B cell (primary cell): ENCODE data around the gene DDAH1. TPM values are rescaled to one million over a fixed set of nuclear protein-coding genes. Genes with fewer than 3 reads are reported as not detected.

Experiments
- ATAC-seq: fragments of 200-7000 bp; cut with Tn5 transposase; one replicate; pipeline ENCODE4 v1.10.0; 2021; ENCODE audit warnings: low read depth, mild to moderate bottlenecking, moderate number of reproducible peaks, moderate library complexity
- CTCF ChIA-PET: fragments of 350-600 bp; sonication (Branson Sonifier 250); formaldehyde crosslinking; loops from one replicate; lab custom pipeline; 2021; ENCODE audit warnings: antibody characterized with exemption, inconsistent platforms; lab: Charles Lee
- POLR2A ChIA-PET: fragments of 350-600 bp; sonication (Branson Sonifier 250); formaldehyde crosslinking; loops from one replicate; lab custom pipeline; 2021; ENCODE audit warnings: antibody characterized with exemption; lab: Charles Lee
- DNase-seq: peaks from one replicate; pipeline ENCODE4 v3.0.0; 2013
- H2AFZ ChIP-seq: 2 replicates; pipeline ENCODE4 v1.6.1; 2012; ENCODE audit warnings: mild to moderate bottlenecking, low read depth, low read length; ENCODE audit not compliant: insufficient read depth, poor library complexity, severe bottlenecking
- H3K27ac ChIP-seq, 2 donors: 1 replicate in 1 of 2; 2 replicates in 1 of 2; pipeline ENCODE4 v1.5.1; 2012 to 2013; ENCODE audit warnings: low read length in 2 of 2, mild to moderate bottlenecking in 2 of 2, moderate library complexity in 1 of 2
- H3K27me3 ChIP-seq, 4 experiments: fragments of 200-600 bp in 1 of 4; sonication (generic) in 1 of 4; replicated peaks in 1 of 4; 1 replicate in 2 of 4; 2 replicates in 2 of 4; pipeline versions ENCODE4 v1.6.1 to v1.7.0; 2013 to 2016; ENCODE audit warnings: low read length in 3 of 4, mild to moderate bottlenecking in 2 of 4, mixed read lengths in 1 of 4, moderate library complexity in 1 of 4; ENCODE audit not compliant: insufficient read depth in 4 of 4, control insufficient read depth in 3 of 4; ENCODE audit errors: control extremely low read depth in 1 of 4
- H3K36me3 ChIP-seq, 2 experiments: replicated peaks in 1 of 2; 1 replicate in 1 of 2; 2 replicates in 1 of 2; pipeline versions ENCODE4 v1.6.1 to v1.7.1; 2013; ENCODE audit warnings: low read length in 1 of 2; ENCODE audit not compliant: insufficient read depth in 2 of 2, control insufficient read depth in 1 of 2; ENCODE audit errors: control extremely low read depth in 1 of 2, extremely low read depth in 1 of 2
- H3K4me1 ChIP-seq, 2 donors: fragments of 200-600 bp in 1 of 2; sonication (generic) in 1 of 2; 1 replicate in 1 of 2; 2 replicates in 1 of 2; pipeline versions ENCODE4 v1.5.1 to v1.6.1; 2013 to 2017; ENCODE audit warnings: low read length in 2 of 2; ENCODE audit not compliant: control insufficient read depth in 2 of 2, insufficient read depth in 2 of 2
- H3K4me2 ChIP-seq: replicated peaks from 2 replicates; pipeline ENCODE3; 2012; ENCODE audit warnings: mild to moderate bottlenecking, low read depth, low read length; ENCODE audit not compliant: poor library complexity, severe bottlenecking
- H3K4me3 ChIP-seq, 5 experiments: fragments of 200-600 bp in 1 of 5; sonication (generic) in 1 of 5; 1 replicate in 3 of 5; 2 replicates in 2 of 5; pipeline versions ENCODE4 v1.5.1 to v1.7.0; 2011 to 2016; ENCODE audit warnings: low read length in 4 of 5, mild to moderate bottlenecking in 4 of 5, low read depth in 2 of 5, control low read depth in 1 of 5, moderate library complexity in 1 of 5; ENCODE audit not compliant: insufficient read depth in 1 of 5; ENCODE audit errors: control extremely low read depth in 1 of 5, extremely low read depth in 1 of 5
- H3K79me2 ChIP-seq: fragments of 200-600 bp; sonication (generic); one replicate; pipeline ENCODE4 v1.6.0; 2016; ENCODE audit warnings: low read length; ENCODE audit not compliant: control insufficient read depth, insufficient read depth
- H3K9ac ChIP-seq: fragments of 200-600 bp; sonication (generic); 2 replicates; pipeline ENCODE4 v1.6.1; 2017; ENCODE audit warnings: mild to moderate bottlenecking, low read length, moderate library complexity
- H3K9me3 ChIP-seq, 3 donors: one replicate each; pipeline versions ENCODE4 v1.6.1 to v1.7.1; 2013; ENCODE audit warnings: low read length in 2 of 3; ENCODE audit not compliant: control insufficient read depth in 2 of 3, insufficient read depth in 1 of 3; ENCODE audit errors: control extremely low read depth in 1 of 3
- H4K20me1 ChIP-seq: 2 replicates; pipeline ENCODE4 v1.6.0; 2012; ENCODE audit warnings: mild to moderate bottlenecking, low read length; ENCODE audit not compliant: insufficient read depth, control insufficient read depth, poor library complexity, severe bottlenecking
- H3K27ac Mint-ChIP-seq: one replicate; pipeline ENCODE4 v1.8.0; 2021; ENCODE audit warnings: mixed read lengths
- H3K27me3 Mint-ChIP-seq: one replicate; pipeline ENCODE4 v1.8.0; 2021; ENCODE audit warnings: mixed read lengths
- H3K4me1 Mint-ChIP-seq: one replicate; pipeline ENCODE4 v1.8.0; 2021; ENCODE audit warnings: mixed read lengths
- H3K4me3 Mint-ChIP-seq: one replicate; pipeline ENCODE4 v1.8.0; 2021; ENCODE audit warnings: mixed read lengths
- H3K9me3 Mint-ChIP-seq: one replicate; pipeline ENCODE4 v1.8.0; 2022; ENCODE audit warnings: mixed read lengths; ENCODE audit not compliant: insufficient read depth
- CTCF ChIP-seq: fragments of 200-600 bp; IDR thresholded peaks from one replicate; pipeline ENCODE4 v1.8.0; 2022; ENCODE audit warnings: antibody characterized with exemption, mild to moderate bottlenecking
- EZH2 ChIP-seq: IDR thresholded peaks from 2 replicates; pipeline ENCODE4 v1.6.1; 2012; ENCODE audit warnings: borderline replicate concordance, low read depth, mild to moderate bottlenecking, moderate library complexity, low read length; ENCODE audit not compliant: insufficient read depth, poor library complexity, severe bottlenecking
- WGBS: methylation state at CpG from one replicate; pipeline ENCODE4 v1.1.5; 2013; ENCODE audit warnings: missing lambda C conversion rate; ENCODE audit not compliant: insufficient coverage; 5-methylcytosine and 5-hydroxymethylcytosine counted together
- intact Hi-C: fragments of 100-400 bp; cut with micrococcal nuclease; formaldehyde crosslinking; loops from one replicate; pipeline ENCODE4 v1.10.0; 2022
- polyA plus RNA-seq: library from polyadenylated mRNA; depleted of rRNA; stranded (reverse); fragments of >200 nt; gene quantifications from 2 replicates; pipeline ENCODE4 v1.2.3, GENCODE V29; 2012
- total RNA-seq, 2 donors: library from RNA; stranded (reverse); fragments of 120-200 nt in 1 of 2; gene quantifications; 1 replicate in 1 of 2; 2 replicates in 1 of 2; pipeline versions ENCODE4 v1.2.3 to v1.2.4, GENCODE V29; 2013 to 2022

Gene DDAH1
- total and polyA plus RNA-seq, 2 donors (not counting 1 experiment from before 2014, with no cell fraction given), result 0.04 TPM; not detected in 1

DNA sequence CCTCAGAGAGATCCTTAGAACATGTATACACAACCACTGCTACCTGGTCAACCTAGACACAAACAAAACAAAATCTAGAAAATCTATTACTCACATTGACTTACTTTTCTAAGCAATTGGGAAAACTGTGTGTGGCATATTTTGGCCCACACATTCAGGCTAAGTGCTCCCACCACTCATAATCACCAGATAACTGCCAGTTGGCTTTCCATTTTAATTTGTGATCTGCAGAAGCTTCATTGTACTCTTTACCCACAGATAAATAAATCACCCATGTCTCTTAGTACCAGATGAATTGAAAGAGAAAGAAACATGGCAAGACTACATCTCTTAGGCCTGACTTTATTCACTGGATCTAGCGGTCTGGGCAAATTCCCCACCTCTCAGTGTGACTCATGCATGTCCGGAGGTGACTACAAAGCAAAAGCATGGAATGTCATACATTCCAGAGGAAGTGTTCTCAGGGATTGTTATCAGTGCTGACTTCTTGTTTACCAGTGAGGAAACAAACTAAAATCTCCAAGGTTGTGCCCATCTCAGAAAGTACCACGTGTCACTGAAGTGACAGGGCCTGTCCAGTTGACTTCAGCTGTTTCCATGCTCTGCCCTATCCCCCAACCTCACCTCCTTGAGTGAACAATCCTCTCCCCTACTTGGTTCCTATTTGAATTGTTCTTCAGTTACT, 136.1 kb downstream of the DDAH1 start:
- Mint-ChIP-seq H3K4me3 (no peak overlapping the region), H3K27me3 (no peaks in the 10 kb centered on the region), H3K4me1 (peaks cover 29% of the 10 kb centered on the region), H3K9me3 (peaks cover 5% of the 10 kb centered on the region), H3K27ac (no peak overlapping the region)
- Histone ChIP-seq H3K9me3 (peaks cover 0 to 14% (median 8%) of the 10 kb centered on the region in 3 donors), H3K79me2 (no peaks in the 10 kb centered on the region), H3K9ac (no peak overlapping the region), H3K36me3 (no peaks in the 10 kb centered on the region), H4K20me1 (no peaks in the 10 kb centered on the region), H3K4me2 (no peak overlapping the region), H2AFZ (no peak overlapping the region), H3K27me3 (peaks cover 0 to 8% (median 0%) of the 10 kb centered on the region in 4 experiments), H3K4me1 (peaks cover 25 to 26% of the 10 kb centered on the region in 2 donors), H3K4me3 (no peak overlapping the region), H3K27ac (no peak overlapping the region)
- DNase-seq (no peak), ATAC-seq (no peak)
- intact Hi-C loops, result no loop called here
- 100% methylated on average over 3 of the region's 3 CpGs for WGBS
- CTCF ChIA-PET, result no interaction called here
- POLR2A ChIA-PET, result no interaction called here
- TF ChIP-seq EZH2, result no peak
- no peak for TF ChIP-seq CTCF

GRCh38 chr1:85327759-85328158, 137.2 kb downstream of the DDAH1 start:
- DNase-seq, result no peak
- Histone ChIP-seq H3K9ac (no peak overlapping the region), H2AFZ (no peak overlapping the region), H3K4me3 (no peak overlapping the region), H4K20me1 (no peaks in the 10 kb centered on the region), H3K79me2 (no peaks in the 10 kb centered on the region), H3K27ac (no peak overlapping the region), H3K4me2 (no peak overlapping the region), H3K9me3 (peaks cover 0 to 10% (median 0%) of the 10 kb centered on the region in 3 donors), H3K36me3 (no peaks in the 10 kb centered on the region), H3K27me3 (peaks cover 0 to 7% (median 0%) of the 10 kb centered on the region in 4 experiments), H3K4me1 (peaks cover 25% of the 10 kb centered on the region in 2 donors)
- Mint-ChIP-seq H3K27me3 (no peaks in the 10 kb centered on the region), H3K27ac (no peak overlapping the region), H3K9me3 (no peaks in the 10 kb centered on the region), H3K4me3 (no peak overlapping the region), H3K4me1 (peaks cover 25% of the 10 kb centered on the region)
- ChIA-PET POLR2A (no interaction called here), CTCF (no interaction called here)
- ATAC-seq, result no peak
- no peak for TF ChIP-seq CTCF
- no peak for TF ChIP-seq EZH2
- intact Hi-C loops, result no loop called here
- WGBS, result no CpG with 5 or more reads among the region's 2 CpGs
